Esophagus muscularis mucosa (tissue), 4 donors: ENCODE data around the gene LFNG. TPM values are rescaled to one million over a fixed set of nuclear protein-coding genes. Genes with fewer than 3 reads are reported as not detected.
A peak's percentile ranks its signal among the peaks of the same experiment; 100 is the strongest.

ENCODE experiments used
- DNase-seq: peaks from one replicate; pipeline ENCODE4 v3.0.0-alpha.2; 2017; ENCODE audit errors: extremely low spot score
- H3K27ac ChIP-seq, 4 donors: fragments of 200-600 bp; sonication (generic); replicated peaks in 1 of 4; 1 replicate in 3 of 4; 2 replicates in 1 of 4; pipeline ENCODE4 v1.5.1; 2016 to 2019; ENCODE audit warnings: mild to moderate bottlenecking in 1 of 4
- H3K27me3 ChIP-seq, 4 donors: fragments of 200-600 bp; sonication (generic); one replicate each; pipeline versions ENCODE4 v1.5.1 to v1.6.0; 2016 to 2019
- H3K36me3 ChIP-seq, 4 donors: fragments of 200-600 bp; sonication (generic); one replicate each; pipeline ENCODE4 v1.5.1; 2016 to 2019
- H3K4me1 ChIP-seq, 4 donors: fragments of 200-600 bp; sonication (generic); one replicate each; pipeline ENCODE4 v1.5.1; 2016 to 2019
- H3K4me3 ChIP-seq, 4 donors: fragments of 200-600 bp; sonication (generic); 1 replicate in 2 of 4; 2 replicates in 2 of 4; pipeline ENCODE4 v1.5.1; 2016 to 2019; ENCODE audit warnings: mild to moderate bottlenecking in 4 of 4, moderate library complexity in 1 of 4
- H3K9me3 ChIP-seq, 4 donors: fragments of 200-600 bp; sonication (generic); 1 replicate in 3 of 4; 2 replicates in 1 of 4; pipeline ENCODE4 v1.5.1; 2016 to 2019
- EP300 ChIP-seq: sonication (generic); formaldehyde crosslinking; IDR thresholded peaks from one replicate; pipeline ENCODE4 v1.6.1; 2017; ENCODE audit warnings: antibody characterized with exemption
- POLR2A ChIP-seq: fragments of 450-650 bp; IDR thresholded peaks from one replicate; pipeline ENCODE4 v1.6.1; 2017; ENCODE audit warnings: antibody characterized with exemption, moderate library complexity, mild to moderate bottlenecking, low read depth
- POLR2AphosphoS5 ChIP-seq, 2 donors: sonication (generic); formaldehyde crosslinking; IDR thresholded peaks; one replicate each; pipeline ENCODE4 v1.6.1; 2017; ENCODE audit warnings: antibody characterized with exemption in 2 of 2
- WGBS: methylation state at CpG from one replicate; pipeline ENCODE4 v1.1.5; 2018; 5-methylcytosine and 5-hydroxymethylcytosine counted together
- intact Hi-C: fragments of 100-400 bp; cut with DNase I; formaldehyde crosslinking; loops from one replicate; pipeline ENCODE4 v1.15.1; 2023
- total RNA-seq, 4 donors: library from RNA; depleted of rRNA; stranded (reverse); fragments of >200 nt; gene quantifications; one replicate each; pipeline versions ENCODE4 v1.1.0 to v1.2.1, GENCODE V29; 2016
- TF ChIP-seq, protein P1 (sequence below), 3 experiments: fragments of 200-600 bp in 2 of 3; fragments of 450-650 bp in 1 of 3; sonication (generic) in 2 of 3; IDR thresholded peaks; one replicate each; pipeline ENCODE4 v1.5.1; 2017 to 2019; ENCODE audit warnings: antibody characterized with exemption in 3 of 3, mild to moderate bottlenecking in 2 of 3, moderate library complexity in 1 of 3

Gene LFNG
- total RNA-seq, 4 donors from 2014 or later = 6.1 to 10.7 (median 8.3) TPM

DNA sequence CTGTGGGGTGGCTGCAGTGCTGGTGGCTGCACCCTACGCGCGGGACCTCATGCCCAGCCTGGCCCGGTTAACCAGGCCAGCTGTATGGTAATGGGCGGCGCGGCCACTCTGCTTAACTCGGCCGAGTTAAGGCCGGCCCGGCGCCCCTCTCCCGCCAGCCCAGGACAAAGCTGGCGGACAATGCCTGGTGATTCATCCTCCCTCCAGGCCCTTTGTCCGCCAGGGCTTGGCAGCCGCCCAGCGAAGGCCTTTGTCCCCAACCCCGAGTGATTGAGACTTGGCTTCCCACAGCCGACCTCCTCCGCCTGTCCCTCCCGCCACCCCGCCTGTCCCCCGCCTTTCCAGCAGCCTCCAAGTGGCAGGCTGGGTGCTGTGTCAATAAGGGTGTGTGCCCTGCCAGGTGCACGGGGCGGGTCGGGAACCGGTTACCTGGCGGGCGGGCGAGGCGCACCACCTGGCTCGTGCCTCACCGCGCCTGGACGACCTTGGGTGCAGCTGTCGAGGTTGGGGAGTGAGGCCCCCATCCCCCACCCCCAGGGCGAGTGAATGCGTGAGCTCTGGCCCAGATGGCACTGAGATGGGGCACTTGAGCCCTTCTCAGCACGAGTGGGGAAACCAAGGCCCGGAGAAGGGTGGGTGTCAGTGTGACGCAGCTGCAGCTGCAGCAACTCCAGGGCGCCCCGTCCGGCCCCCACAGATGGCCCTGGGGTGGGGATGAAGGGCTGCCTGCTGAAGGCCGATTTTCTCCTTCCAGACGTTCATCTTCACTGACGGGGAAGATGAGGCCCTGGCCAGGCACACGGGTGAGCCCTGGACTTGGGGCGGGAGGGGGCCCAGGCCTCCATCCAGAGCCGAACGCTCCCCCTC lies 4.6 kb downstream of the LFNG start:
- TF ChIP-seq, protein P1, sequence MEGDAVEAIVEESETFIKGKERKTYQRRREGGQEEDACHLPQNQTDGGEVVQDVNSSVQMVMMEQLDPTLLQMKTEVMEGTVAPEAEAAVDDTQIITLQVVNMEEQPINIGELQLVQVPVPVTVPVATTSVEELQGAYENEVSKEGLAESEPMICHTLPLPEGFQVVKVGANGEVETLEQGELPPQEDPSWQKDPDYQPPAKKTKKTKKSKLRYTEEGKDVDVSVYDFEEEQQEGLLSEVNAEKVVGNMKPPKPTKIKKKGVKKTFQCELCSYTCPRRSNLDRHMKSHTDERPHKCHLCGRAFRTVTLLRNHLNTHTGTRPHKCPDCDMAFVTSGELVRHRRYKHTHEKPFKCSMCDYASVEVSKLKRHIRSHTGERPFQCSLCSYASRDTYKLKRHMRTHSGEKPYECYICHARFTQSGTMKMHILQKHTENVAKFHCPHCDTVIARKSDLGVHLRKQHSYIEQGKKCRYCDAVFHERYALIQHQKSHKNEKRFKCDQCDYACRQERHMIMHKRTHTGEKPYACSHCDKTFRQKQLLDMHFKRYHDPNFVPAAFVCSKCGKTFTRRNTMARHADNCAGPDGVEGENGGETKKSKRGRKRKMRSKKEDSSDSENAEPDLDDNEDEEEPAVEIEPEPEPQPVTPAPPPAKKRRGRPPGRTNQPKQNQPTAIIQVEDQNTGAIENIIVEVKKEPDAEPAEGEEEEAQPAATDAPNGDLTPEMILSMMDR (IDR thresholded peaks at IDR 0.05) = no peak
- no peak for TF ChIP-seq POLR2A
- TF ChIP-seq EP300 = no peak
- TF ChIP-seq POLR2AphosphoS5 (IDR thresholded peaks at IDR 0.05) = peak in 1 of 2 donors; percentile 25
- Histone ChIP-seq H3K4me3 (peak overlapping the region; percentile 62 to 71 (median 64)), H3K27ac (peak overlapping the region; percentile 12 to 58 (median 50)), H3K36me3 (peaks cover 0 to 32% (median 17%) of the 10 kb centered on the region in 4 donors), H3K9me3 (no peaks in the 10 kb centered on the region), H3K4me1 (peaks cover 57 to 95% (median 90%) of the 10 kb centered on the region in 4 donors), H3K27me3 (peaks cover 0 to 93% (median 41%) of the 10 kb centered on the region in 4 donors)
- 27% methylated on average over 9 of the region's 51 CpGs for WGBS
- DNase-seq = no peak
- intact Hi-C loops = no loop called here

DNA sequence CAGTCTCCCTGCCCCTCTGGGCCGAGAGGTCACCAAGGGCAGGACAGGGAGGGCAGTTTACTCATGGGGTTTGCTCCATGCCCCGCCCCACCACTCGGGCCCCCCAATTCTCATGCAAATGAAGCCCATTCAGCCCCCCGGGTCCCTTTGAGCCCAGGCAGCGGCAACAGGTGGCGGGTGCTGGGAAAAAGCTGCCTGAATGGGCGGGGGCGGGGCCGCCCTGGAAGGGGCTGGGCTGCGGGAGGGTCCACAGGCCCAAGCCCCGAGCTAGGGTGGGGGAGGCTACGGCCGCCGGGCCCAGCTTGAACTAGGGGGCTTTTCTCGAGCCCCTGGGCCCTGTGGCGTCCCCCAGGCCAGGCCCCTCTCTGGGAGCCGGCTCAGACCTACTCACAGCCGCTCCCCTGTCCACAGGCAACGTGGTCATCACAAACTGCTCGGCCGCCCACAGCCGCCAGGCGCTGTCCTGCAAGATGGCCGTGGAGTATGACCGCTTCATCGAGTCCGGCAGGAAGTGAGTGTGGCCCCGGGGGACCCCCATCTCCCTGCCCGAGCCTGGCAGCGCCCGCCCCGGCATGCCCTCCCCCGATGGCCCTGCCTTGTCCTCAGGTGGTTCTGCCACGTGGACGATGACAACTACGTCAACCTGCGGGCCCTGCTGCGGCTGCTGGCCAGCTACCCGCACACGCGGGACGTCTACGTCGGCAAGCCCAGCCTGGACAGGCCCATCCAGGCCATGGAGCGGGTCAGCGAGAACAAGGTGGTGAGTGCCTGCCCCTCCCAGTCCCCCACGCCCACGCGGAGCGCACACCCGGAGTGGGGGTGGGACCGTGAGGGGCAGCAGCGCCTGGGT lies 5.5 kb downstream of the LFNG start:
- WGBS = 92% methylated on average over 11 of the region's 53 CpGs
- no peak overlapping the region for H3K27ac ChIP-seq
- DNase-seq = no peak
- H3K36me3 ChIP-seq = peaks cover 0 to 32% (median 17%) of the 10 kb centered on the region in 4 donors
- peaks cover 64 to 100% (median 95%) of the 10 kb centered on the region in 4 donors for H3K4me1 ChIP-seq
- no peaks in the 10 kb centered on the region for H3K9me3 ChIP-seq
- H3K4me3 ChIP-seq = no peak overlapping the region
- peaks cover 0 to 97% (median 41%) of the 10 kb centered on the region in 4 donors for H3K27me3 ChIP-seq
- intact Hi-C loops = no loop called here
- TF ChIP-seq EP300 = no peak

DNA sequence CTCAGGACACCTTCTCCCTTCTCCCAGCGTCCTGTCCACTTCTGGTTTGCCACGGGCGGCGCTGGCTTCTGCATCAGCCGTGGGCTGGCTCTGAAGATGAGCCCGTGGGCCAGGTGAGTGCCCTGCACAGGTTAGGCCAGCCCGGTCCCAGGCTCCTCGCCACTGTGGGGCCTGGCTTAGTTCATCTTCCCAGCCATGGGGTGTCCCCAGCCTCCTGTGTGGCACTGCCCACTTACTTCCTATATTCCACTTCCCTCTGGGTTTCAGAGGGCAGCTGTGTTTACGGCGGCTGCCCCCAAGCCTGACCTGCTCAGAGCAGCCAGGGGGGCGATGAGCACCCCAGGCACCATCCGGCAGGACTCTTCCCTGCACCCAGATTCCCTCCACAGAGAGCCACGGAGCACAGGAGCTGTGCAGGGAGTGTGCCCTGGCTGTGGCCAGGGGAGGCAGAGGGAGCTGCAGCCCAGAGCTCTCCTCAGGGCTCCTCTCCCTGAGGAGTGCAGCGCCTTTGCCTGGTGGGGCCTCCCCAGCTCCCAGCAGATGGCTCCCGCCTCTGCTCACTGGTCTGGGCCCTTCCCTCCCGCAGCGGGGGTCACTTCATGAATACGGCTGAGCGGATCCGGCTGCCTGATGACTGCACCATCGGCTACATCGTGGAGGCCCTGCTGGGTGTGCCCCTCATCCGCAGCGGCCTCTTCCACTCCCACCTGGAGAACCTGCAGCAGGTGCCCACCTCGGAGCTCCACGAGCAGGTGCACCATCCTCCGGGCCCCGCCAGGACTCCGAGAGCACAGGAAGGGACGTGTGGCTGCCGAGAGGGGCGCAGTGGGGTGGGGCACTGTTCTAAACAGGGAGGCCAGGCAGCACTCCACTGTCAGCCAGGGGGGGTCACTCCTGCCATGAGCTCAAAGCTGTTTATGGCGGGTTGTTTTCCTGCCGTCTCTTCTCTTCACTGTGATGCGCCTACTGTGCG lies 6.4 kb downstream of the LFNG start:
- no peak overlapping the region for H3K27ac ChIP-seq
- 88% methylated on average over 22 of the region's 36 CpGs for WGBS
- H3K4me1 ChIP-seq = peaks cover 65 to 100% (median 95%) of the 10 kb centered on the region in 4 donors
- H3K36me3 ChIP-seq = peaks cover 0 to 32% (median 17%) of the 10 kb centered on the region in 4 donors
- peaks cover 0 to 97% (median 38%) of the 10 kb centered on the region in 4 donors for H3K27me3 ChIP-seq
- TF ChIP-seq POLR2AphosphoS5 (IDR thresholded peaks at IDR 0.05) (no peak), POLR2A (no peak), EP300 (no peak)
- H3K4me3 ChIP-seq = no peak overlapping the region
- intact Hi-C loops = no loop called here
- H3K9me3 ChIP-seq = no peaks in the 10 kb centered on the region
- no peak for DNase-seq

DNA sequence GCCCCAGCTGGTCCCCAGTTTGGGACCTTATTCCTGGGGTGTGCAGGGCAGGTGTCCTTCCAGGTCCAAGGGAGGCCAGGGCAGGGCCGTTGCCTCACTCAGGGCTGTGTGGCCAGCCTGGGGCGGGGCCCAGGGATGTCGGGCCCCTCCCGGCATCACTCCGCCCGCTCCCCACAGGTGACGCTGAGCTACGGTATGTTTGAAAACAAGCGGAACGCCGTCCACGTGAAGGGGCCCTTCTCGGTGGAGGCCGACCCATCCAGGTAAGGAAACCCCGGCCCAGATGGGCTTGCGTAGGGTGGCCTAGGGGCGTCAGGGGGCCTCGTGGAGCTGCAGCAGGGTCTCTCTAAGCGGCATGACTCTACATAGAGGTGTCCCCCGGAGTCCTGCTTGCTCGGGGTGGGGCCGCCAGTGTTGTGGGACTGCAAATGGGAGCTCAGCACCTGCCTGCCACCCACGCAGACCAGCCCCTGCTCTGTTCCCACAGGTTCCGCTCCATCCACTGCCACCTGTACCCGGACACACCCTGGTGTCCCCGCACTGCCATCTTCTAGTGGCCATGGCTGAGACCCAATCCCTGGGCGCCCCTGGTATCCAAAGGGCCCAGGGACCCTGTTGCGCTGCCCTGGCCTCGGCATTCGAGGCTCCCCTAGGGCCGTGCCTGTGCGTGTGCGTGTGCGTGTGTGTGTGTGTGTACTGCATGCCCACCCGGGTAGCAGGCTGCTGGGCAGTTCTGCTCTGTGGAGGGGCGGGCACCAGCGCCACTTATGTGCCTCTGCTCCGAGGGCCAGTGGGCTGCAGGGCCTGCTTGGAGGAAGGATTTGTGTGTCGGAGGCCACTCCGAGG lies 7.3 kb downstream of the LFNG start:
- intact Hi-C loops = no loop called here
- Histone ChIP-seq H3K9me3 (no peaks in the 10 kb centered on the region), H3K4me3 (no peak overlapping the region), H3K36me3 (peaks cover 0 to 32% (median 17%) of the 10 kb centered on the region in 4 donors), H3K27ac (no peak overlapping the region), H3K4me1 (peaks cover 61 to 98% (median 93%) of the 10 kb centered on the region in 4 donors), H3K27me3 (peaks cover 0 to 96% (median 28%) of the 10 kb centered on the region in 4 donors)
- DNase-seq = no peak
- TF ChIP-seq, protein P1 (IDR thresholded peaks at IDR 0.05) = no peak
- TF ChIP-seq POLR2AphosphoS5 (IDR thresholded peaks at IDR 0.05) = no peak
- no peak for TF ChIP-seq POLR2A
- no peak for TF ChIP-seq EP300
- 90% methylated on average over 20 of the region's 40 CpGs for WGBS
